ENCODE measurements around the gene TP53TG5.

- TF ChIP-seq GATA2 (IDR thresholded peaks at IDR 0.05; ENCODE audit: low read depth, low read length) (no peak), GATA3 (IDR thresholded peaks at IDR 0.05; ENCODE audit: low read depth, low read length) (no peak)
Measured at GRCh38 chr20:45346291-45346718, 31.8 kb downstream of the TP53TG5 start.

Measured in SH-SY5Y (cell line).